Trophoblast cell (in vitro differentiated cells and primary cell): ENCODE results near the gene ZNF415.
A peak's percentile ranks its signal among the peaks of the same experiment; 100 is the strongest.

Experiments used
- DNase-seq, 2 donors: peaks; one replicate each; pipeline ENCODE4 v3.0.0-alpha.2; 2016
- H2AFZ ChIP-seq: 2 replicates; pipeline ENCODE4 v1.6.1; 2013; ENCODE audit warnings: low read length, moderate library complexity, mild to moderate bottlenecking; ENCODE audit not compliant: insufficient read depth, poor library complexity
- H2AK5ac ChIP-seq: 2 replicates; pipeline ENCODE4 v1.6.1; 2013; ENCODE audit warnings: mild to moderate bottlenecking, low read length
- H2BK120ac ChIP-seq: 2 replicates; pipeline ENCODE4 v1.6.1; 2013; ENCODE audit warnings: low read length, mild to moderate bottlenecking, moderate library complexity; ENCODE audit not compliant: insufficient read depth, poor library complexity
- H2BK12ac ChIP-seq: 2 replicates; pipeline ENCODE4 v1.6.1; 2013; ENCODE audit warnings: mild to moderate bottlenecking, low read length, moderate library complexity
- H2BK5ac ChIP-seq: 2 replicates; pipeline ENCODE4 v1.6.1; 2013; ENCODE audit warnings: low read length, low read depth, moderate library complexity, mild to moderate bottlenecking; ENCODE audit not compliant: poor library complexity
- H3K14ac ChIP-seq: 2 replicates; pipeline ENCODE4 v1.6.1; 2013; ENCODE audit warnings: mild to moderate bottlenecking, low read length
- H3K18ac ChIP-seq: 2 replicates; pipeline ENCODE4 v1.6.1; 2013; ENCODE audit warnings: mild to moderate bottlenecking, low read length
- H3K23ac ChIP-seq: 2 replicates; pipeline ENCODE4 v1.6.1; 2013; ENCODE audit warnings: low read length
- H3K27ac ChIP-seq: 2 replicates; pipeline ENCODE4 v1.5.1; 2013; ENCODE audit warnings: low read depth, mild to moderate bottlenecking, inconsistent platforms, low read length, moderate library complexity
- H3K27me3 ChIP-seq: 2 replicates; pipeline ENCODE4 v1.6.1; 2013; ENCODE audit warnings: inconsistent platforms, mild to moderate bottlenecking, low read length, moderate library complexity; ENCODE audit not compliant: insufficient read depth
- H3K36me3 ChIP-seq, 2 experiments: 1 replicate in 1 of 2; 2 replicates in 1 of 2; pipeline ENCODE4 v1.6.1; 2013; ENCODE audit warnings: low read length in 2 of 2, mild to moderate bottlenecking in 2 of 2, moderate library complexity in 1 of 2; ENCODE audit not compliant: insufficient read depth in 2 of 2, control insufficient read depth in 1 of 2
- H3K4ac ChIP-seq: 2 replicates; pipeline ENCODE4 v1.6.1; 2013; ENCODE audit warnings: low read depth, mild to moderate bottlenecking, low read length, moderate library complexity
- H3K4me1 ChIP-seq, 2 experiments: 1 replicate in 1 of 2; 2 replicates in 1 of 2; pipeline ENCODE4 v1.6.1; 2013; ENCODE audit warnings: low read length in 2 of 2, mild to moderate bottlenecking in 2 of 2, moderate library complexity in 1 of 2; ENCODE audit not compliant: insufficient read depth in 2 of 2, control insufficient read depth in 1 of 2
- H3K4me2 ChIP-seq: 2 replicates; pipeline ENCODE4 v1.6.1; 2013; ENCODE audit warnings: inconsistent platforms, mild to moderate bottlenecking, low read length, moderate library complexity
- H3K4me3 ChIP-seq: 2 replicates; pipeline ENCODE4 v1.5.1; 2013; ENCODE audit warnings: mild to moderate bottlenecking, low read depth, low read length, inconsistent platforms
- H3K79me1 ChIP-seq: one replicate; pipeline ENCODE4 v1.6.1; 2013; ENCODE audit warnings: low read length
- H3K79me2 ChIP-seq: 2 replicates; pipeline ENCODE4 v1.6.1; 2013; ENCODE audit warnings: low read length, mild to moderate bottlenecking; ENCODE audit not compliant: control insufficient read depth, insufficient read depth, poor library complexity
- H3K9ac ChIP-seq: 2 replicates; pipeline ENCODE4 v1.6.1; 2013; ENCODE audit warnings: mild to moderate bottlenecking, low read length
- H3K9me3 ChIP-seq: 2 replicates; pipeline ENCODE4 v1.6.1; 2013; ENCODE audit warnings: low read depth, mild to moderate bottlenecking, control low read depth, inconsistent platforms, low read length; ENCODE audit not compliant: insufficient read depth
- H4K12ac ChIP-seq: 2 replicates; pipeline ENCODE4 v1.6.1; 2013; ENCODE audit warnings: low read depth, mild to moderate bottlenecking, low read length, moderate library complexity
- H4K8ac ChIP-seq: 2 replicates; pipeline ENCODE4 v1.6.1; 2013; ENCODE audit warnings: low read depth, mild to moderate bottlenecking, low read length, moderate library complexity
- H4K91ac ChIP-seq: one replicate; pipeline ENCODE4 v1.6.1; 2013; ENCODE audit warnings: low read depth, mild to moderate bottlenecking, low read length, moderate library complexity
- WGBS: extraction: QIAGEN DNeasy Blood & Tissue Kit; methylation state at CpG from one replicate; pipeline ENCODE4 v1.1.7; 2013; ENCODE audit warnings: missing lambda C conversion rate; ENCODE audit not compliant: insufficient read length, insufficient coverage; ENCODE audit errors: extremely low coverage; 5-methylcytosine and 5-hydroxymethylcytosine counted together

The ZNF415 gene

GRCh38 chr19:53076984-53077383, 55.7 kb downstream of the ZNF415 start:
- Histone ChIP-seq H2AFZ (no peak overlapping the region), H3K27me3 (no peaks in the 10 kb centered on the region), H2AK5ac (no peak overlapping the region), H4K8ac (no peak overlapping the region), H3K36me3 (peaks cover 16 to 17% of the 10 kb centered on the region in 2 experiments), H3K18ac (no peak overlapping the region), H3K14ac (no peak overlapping the region), H3K9ac (no peak overlapping the region), H2BK5ac (no peak overlapping the region), H4K91ac (no peak overlapping the region), H3K4ac (no peak overlapping the region), H4K12ac (no peak overlapping the region), H3K4me3 (no peak overlapping the region), H3K4me2 (no peak overlapping the region), H2BK120ac (no peak overlapping the region), H3K79me2 (no peaks in the 10 kb centered on the region), H3K79me1 (no peaks in the 10 kb centered on the region), H2BK12ac (no peak overlapping the region), H3K23ac (no peak overlapping the region), H3K9me3 (peaks cover 1% of the 10 kb centered on the region), H3K4me1 (no peaks in the 10 kb centered on the region), H3K27ac (no peak overlapping the region)
- DNase-seq: peak; percentile 72 to 83
- no CpG with 5 or more reads among the region's 10 CpGs for WGBS

GRCh38 chr19:53068834-53069233, 63.9 kb downstream of the ZNF415 start:
- Histone ChIP-seq H3K14ac (no peak overlapping the region), H3K79me2 (no peaks in the 10 kb centered on the region), H3K27ac (no peak overlapping the region), H4K91ac (no peak overlapping the region), H2BK5ac (no peak overlapping the region), H4K12ac (no peak overlapping the region), H3K23ac (no peak overlapping the region), H3K18ac (no peak overlapping the region), H3K27me3 (no peaks in the 10 kb centered on the region), H3K4ac (no peak overlapping the region), H2BK12ac (no peak overlapping the region), H3K4me1 (no peaks in the 10 kb centered on the region), H2BK120ac (no peak overlapping the region), H3K4me3 (no peak overlapping the region), H4K8ac (no peak overlapping the region), H2AFZ (no peak overlapping the region), H3K4me2 (no peak overlapping the region), H3K36me3 (peaks cover 24 to 42% of the 10 kb centered on the region in 2 experiments), H3K9me3 (no peaks in the 10 kb centered on the region), H3K9ac (no peak overlapping the region), H3K79me1 (no peaks in the 10 kb centered on the region), H2AK5ac (no peak overlapping the region)
- DNase-seq: no peak
- WGBS: no CpG with 5 or more reads among the region's 5 CpGs

- no peak overlapping the region for H3K18ac ChIP-seq
- no peak overlapping the region for H3K23ac ChIP-seq
- DNase-seq: no peak
- H3K4me2 ChIP-seq: no peak overlapping the region
- H2AFZ ChIP-seq: no peak overlapping the region
- no peaks in the 10 kb centered on the region for H3K79me2 ChIP-seq
- H3K14ac ChIP-seq: no peak overlapping the region
- no peak overlapping the region for H3K9ac ChIP-seq
- H3K4me3 ChIP-seq: no peak overlapping the region
- H3K4ac ChIP-seq: no peak overlapping the region
- no peak overlapping the region for H2BK12ac ChIP-seq
- H4K12ac ChIP-seq: no peak overlapping the region
- no peak overlapping the region for H4K8ac ChIP-seq
- H2AK5ac ChIP-seq: no peak overlapping the region
- H3K27ac ChIP-seq: no peak overlapping the region
- no peak overlapping the region for H2BK5ac ChIP-seq
- no peaks in the 10 kb centered on the region for H3K27me3 ChIP-seq
- H3K79me1 ChIP-seq: no peaks in the 10 kb centered on the region
- no peaks in the 10 kb centered on the region for H3K4me1 ChIP-seq
- WGBS: no CpG with 5 or more reads among the region's 4 CpGs
- H3K9me3 ChIP-seq: no peaks in the 10 kb centered on the region
- no peak overlapping the region for H2BK120ac ChIP-seq
- H4K91ac ChIP-seq: no peak overlapping the region
- peaks cover 21 to 39% of the 10 kb centered on the region in 2 experiments for H3K36me3 ChIP-seq
These were observed 64.5 kb downstream of the ZNF415 start for GRCh38 chr19:53068199-53068598.

GRCh38 chr19:53057904-53058580, 74.7 kb downstream of the ZNF415 start:
- H3K27me3 ChIP-seq: no peaks in the 10 kb centered on the region
- no peaks in the 10 kb centered on the region for H3K4me1 ChIP-seq

More at GRCh38 chr19:53057904-53058580, 74.7 kb downstream of the ZNF415 start:
- no CpG with 5 or more reads among the region's 59 CpGs for WGBS
- Histone ChIP-seq H3K18ac (no peak overlapping the region), H4K8ac (no peak overlapping the region), H3K23ac (no peak overlapping the region), H4K91ac (no peak overlapping the region), H3K14ac (no peak overlapping the region), H3K9me3 (peaks cover 18% of the 10 kb centered on the region), H2BK120ac (no peak overlapping the region), H3K9ac (no peak overlapping the region), H2AFZ (no peak overlapping the region), H3K4me2 (peak overlapping the region; percentile 29), H2AK5ac (no peak overlapping the region), H3K4ac (no peak overlapping the region), H3K79me2 (no peaks in the 10 kb centered on the region), H3K79me1 (no peaks in the 10 kb centered on the region), H3K36me3 (no peaks in the 10 kb centered on the region), H3K27ac (no peak overlapping the region), H2BK12ac (no peak overlapping the region), H3K4me3 (peak overlapping the region; percentile 10), H2BK5ac (no peak overlapping the region), H4K12ac (no peak overlapping the region)
- DNase-seq: peak; percentile 83 to 93
